ENCODE results near the gene ADAM15. TPM values are rescaled to one million over a fixed set of nuclear protein-coding genes. Genes with fewer than 3 reads are reported as not detected.

The ADAM15 gene
- total RNA-seq: 47.9 and 137 TPM in 2 replicates

- DNase-seq (ENCODE audit: low read depth): peak; percentile 38
Measured at GRCh38 chr1:155050560-155051341, at the start of gene ADAM15. ADAM15 (plus strand) TSS chr1:155051316; CDS start chr1:155051387, 71 bp downstream.

GRCh38 chr1:155001425-155001674, 49.8 kb upstream of the ADAM15 start:
- no peak for DNase-seq (ENCODE audit: low read depth)

GRCh38 chr1:155001675-155002463, 49.2 kb upstream of the ADAM15 start:
- peak; percentile 94 for DNase-seq (ENCODE audit: low read depth)

GRCh38 chr1:155002464-155003226, 48.5 kb upstream of the ADAM15 start, which contains the start of gene ZBTB7B:
ZBTB7B (plus strand) TSS chr1:155002802; CDS start chr1:155014661, 11,859 bp downstream.
- DNase-seq (ENCODE audit: low read depth): no peak

- no peak for DNase-seq (ENCODE audit: low read depth)
Measured at GRCh38 chr1:155003227-155003765, 47.8 kb upstream of the ADAM15 start.

- DNase-seq (ENCODE audit: low read depth): no peak
Measured at GRCh38 chr1:155003766-155004351, 47.3 kb upstream of the ADAM15 start.

- DNase-seq (ENCODE audit: low read depth): no peak
Measured at GRCh38 chr1:155004352-155005075, 46.6 kb upstream of the ADAM15 start.

GRCh38 chr1:155005076-155006011, 45.8 kb upstream of the ADAM15 start:
- peak; percentile 59 for DNase-seq (ENCODE audit: low read depth)

GRCh38 chr1:155006601-155007101, 44.5 kb upstream of the ADAM15 start:
- DNase-seq (ENCODE audit: low read depth): no peak

GRCh38 chr1:155007251-155007828, 43.8 kb upstream of the ADAM15 start:
- no peak for DNase-seq (ENCODE audit: low read depth)

- DNase-seq (ENCODE audit: low read depth): no peak
Measured at GRCh38 chr1:155008015-155008941, 42.8 kb upstream of the ADAM15 start.

GRCh38 chr1:155009221-155009711, 41.9 kb upstream of the ADAM15 start:
- DNase-seq (ENCODE audit: low read depth): no peak

- no peak for DNase-seq (ENCODE audit: low read depth)
Measured at GRCh38 chr1:155009742-155010141, 41.4 kb upstream of the ADAM15 start.

GRCh38 chr1:155010211-155010918, 40.8 kb upstream of the ADAM15 start:
- no peak for DNase-seq (ENCODE audit: low read depth)

- no peak for DNase-seq (ENCODE audit: low read depth)
Measured at GRCh38 chr1:155011004-155011416, 40.1 kb upstream of the ADAM15 start.

GRCh38 chr1:155011437-155012025, 39.6 kb upstream of the ADAM15 start:
- DNase-seq (ENCODE audit: low read depth): no peak

GRCh38 chr1:155012026-155012546, 39.0 kb upstream of the ADAM15 start:
- DNase-seq (ENCODE audit: low read depth): peak; percentile 52

Measured in renal cortical epithelial cell (primary cell).